Chondrocyte (in vitro differentiated cells): ENCODE results near the gene ALKBH3. TPM values are rescaled to one million over a fixed set of nuclear protein-coding genes. Genes with fewer than 3 reads are reported as not detected.

Source experiments
- DNase-seq: peaks from one replicate; pipeline ENCODE4 v3.0.0; 2021; ENCODE audit warnings: mixed read lengths, low spot score
- H3K27ac Mint-ChIP-seq: one replicate; pipeline ENCODE4 v1.8.0; 2021; ENCODE audit warnings: mild to moderate bottlenecking, moderate library complexity, mixed read lengths; ENCODE audit not compliant: unreplicated experiment
- H3K27me3 Mint-ChIP-seq: 2 replicates; pipeline ENCODE4 v1.8.0; 2021; ENCODE audit warnings: low read depth, mixed read lengths
- H3K36me3 Mint-ChIP-seq: 2 replicates; pipeline ENCODE4 v1.8.0; 2021; ENCODE audit warnings: low read depth, mixed read lengths
- H3K4me1 Mint-ChIP-seq: 2 replicates; pipeline ENCODE4 v1.8.0; 2021; ENCODE audit warnings: low read depth, mild to moderate bottlenecking, mixed read lengths
- H3K4me3 Mint-ChIP-seq: one replicate; pipeline ENCODE4 v1.8.0; 2021; ENCODE audit warnings: mild to moderate bottlenecking, moderate library complexity, mixed read lengths; ENCODE audit not compliant: unreplicated experiment
- H3K9me3 Mint-ChIP-seq: 2 replicates; pipeline ENCODE4 v1.8.0; 2021; ENCODE audit warnings: low read depth, mixed read lengths
- total RNA-seq: library from RNA; stranded (reverse); gene quantifications from 3 replicates; pipeline ENCODE4 v1.2.1, GENCODE V29; 2021
- TF ChIP-seq, protein P1 (sequence below): fragments of 200-600 bp; sonication (generic); IDR thresholded peaks from 2 replicates; pipeline ENCODE4 v1.5.0; 2021; ENCODE audit warnings: antibody characterized with exemption, mild to moderate bottlenecking, moderate library complexity

Gene ALKBH3
- total RNA-seq, 1 donor from 2014 or later: 26.5 TPM

DNA sequence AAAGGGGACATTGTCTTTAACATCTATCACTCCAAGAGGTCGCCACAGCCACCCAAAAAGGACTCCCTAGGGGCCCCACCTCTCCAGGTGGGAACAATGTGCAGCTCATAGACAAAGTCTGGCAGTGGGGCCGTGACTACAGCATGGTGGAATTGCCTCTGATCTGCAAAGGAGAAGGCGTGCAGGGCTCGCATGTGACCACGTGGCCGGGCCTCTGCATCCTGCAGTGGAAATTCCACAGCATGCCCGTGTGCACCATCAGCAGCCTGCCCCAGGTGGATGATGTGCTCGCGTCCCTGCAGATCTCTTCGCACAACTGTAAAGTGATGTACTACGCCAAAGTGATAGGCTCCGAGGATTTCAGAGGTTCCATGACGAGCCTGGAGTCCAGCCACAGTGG lies 18.5 kb downstream of the ALKBH3 start:
- Mint-ChIP-seq H3K27me3 (no peaks in the 10 kb centered on the region), H3K4me1 (no peaks in the 10 kb centered on the region), H3K27ac (no peak overlapping the region), H3K9me3 (no peaks in the 10 kb centered on the region), H3K4me3 (no peak overlapping the region), H3K36me3 (peaks cover 37% of the 10 kb centered on the region)
- TF ChIP-seq, protein P1, sequence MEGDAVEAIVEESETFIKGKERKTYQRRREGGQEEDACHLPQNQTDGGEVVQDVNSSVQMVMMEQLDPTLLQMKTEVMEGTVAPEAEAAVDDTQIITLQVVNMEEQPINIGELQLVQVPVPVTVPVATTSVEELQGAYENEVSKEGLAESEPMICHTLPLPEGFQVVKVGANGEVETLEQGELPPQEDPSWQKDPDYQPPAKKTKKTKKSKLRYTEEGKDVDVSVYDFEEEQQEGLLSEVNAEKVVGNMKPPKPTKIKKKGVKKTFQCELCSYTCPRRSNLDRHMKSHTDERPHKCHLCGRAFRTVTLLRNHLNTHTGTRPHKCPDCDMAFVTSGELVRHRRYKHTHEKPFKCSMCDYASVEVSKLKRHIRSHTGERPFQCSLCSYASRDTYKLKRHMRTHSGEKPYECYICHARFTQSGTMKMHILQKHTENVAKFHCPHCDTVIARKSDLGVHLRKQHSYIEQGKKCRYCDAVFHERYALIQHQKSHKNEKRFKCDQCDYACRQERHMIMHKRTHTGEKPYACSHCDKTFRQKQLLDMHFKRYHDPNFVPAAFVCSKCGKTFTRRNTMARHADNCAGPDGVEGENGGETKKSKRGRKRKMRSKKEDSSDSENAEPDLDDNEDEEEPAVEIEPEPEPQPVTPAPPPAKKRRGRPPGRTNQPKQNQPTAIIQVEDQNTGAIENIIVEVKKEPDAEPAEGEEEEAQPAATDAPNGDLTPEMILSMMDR: no peak
- no peak for DNase-seq

DNA sequence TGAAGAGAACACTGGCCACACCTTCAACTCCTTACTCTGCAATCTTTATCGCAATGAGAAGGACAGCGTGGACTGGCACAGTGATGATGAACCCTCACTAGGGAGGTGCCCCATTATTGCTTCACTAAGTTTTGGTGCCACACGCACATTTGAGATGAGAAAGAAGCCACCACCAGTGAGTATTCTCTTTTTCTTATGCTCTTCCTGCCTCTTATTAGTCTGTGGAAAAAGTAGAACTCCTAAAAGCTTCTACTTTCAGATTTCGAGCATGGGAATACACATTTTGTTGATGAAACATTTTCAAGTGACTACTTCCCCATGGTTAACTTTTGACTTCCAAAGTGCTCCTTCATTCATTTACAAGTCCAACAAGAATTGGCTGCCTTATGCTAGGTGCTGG lies 20.9 kb downstream of the ALKBH3 start:
- Mint-ChIP-seq H3K27me3 (no peaks in the 10 kb centered on the region), H3K36me3 (peaks cover 35% of the 10 kb centered on the region), H3K4me1 (no peaks in the 10 kb centered on the region), H3K9me3 (no peaks in the 10 kb centered on the region), H3K27ac (no peak overlapping the region), H3K4me3 (no peak overlapping the region)
- TF ChIP-seq, protein P1: no peak
- DNase-seq: no peak

DNA sequence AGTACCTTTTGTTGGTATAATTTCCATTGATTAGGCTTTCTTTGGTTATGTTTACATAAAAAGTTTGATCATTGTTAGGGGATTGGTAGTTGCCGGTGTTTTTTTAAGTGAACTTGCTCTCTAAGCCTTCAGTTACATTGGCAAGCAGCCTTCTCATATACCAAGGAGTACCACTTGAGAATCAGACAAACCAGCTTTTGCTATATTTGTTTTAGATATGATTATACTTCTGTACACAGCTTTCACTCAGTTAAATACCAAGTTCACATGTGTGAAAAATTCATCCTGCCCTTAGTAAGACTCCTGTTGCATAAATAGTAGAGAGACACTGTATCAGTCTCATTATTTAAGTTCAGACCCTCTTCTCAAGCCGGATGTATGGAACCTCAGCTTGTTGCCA lies 22.4 kb downstream of the ALKBH3 start:
- TF ChIP-seq, protein P1: no peak
- H3K27me3 Mint-ChIP-seq: no peaks in the 10 kb centered on the region
- no peak overlapping the region for H3K27ac Mint-ChIP-seq
- no peaks in the 10 kb centered on the region for H3K4me1 Mint-ChIP-seq
- H3K36me3 Mint-ChIP-seq: peaks cover 33% of the 10 kb centered on the region
- no peak overlapping the region for H3K4me3 Mint-ChIP-seq
- H3K9me3 Mint-ChIP-seq: no peaks in the 10 kb centered on the region
- DNase-seq: no peak

DNA sequence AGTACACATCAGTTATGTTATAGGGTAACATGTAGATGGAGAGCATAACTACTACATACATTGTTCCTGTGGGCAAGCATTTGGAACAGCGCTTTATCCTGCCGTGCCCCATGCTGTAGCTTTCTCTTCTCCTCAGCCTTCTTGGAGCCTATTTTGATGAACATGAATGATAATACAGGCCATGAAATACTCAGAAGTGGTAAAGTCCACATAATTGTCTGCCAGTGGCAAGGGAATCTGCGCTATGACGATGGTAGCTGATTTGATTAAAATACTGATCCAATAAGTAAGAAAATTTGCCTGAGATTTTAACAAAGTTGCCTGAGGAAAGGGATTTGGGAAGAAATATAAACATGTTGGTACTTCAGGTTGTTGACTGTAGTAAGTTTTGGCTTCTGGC lies 23.3 kb downstream of the ALKBH3 start:
- DNase-seq: no peak
- Mint-ChIP-seq H3K27me3 (no peaks in the 10 kb centered on the region), H3K9me3 (no peaks in the 10 kb centered on the region), H3K27ac (no peak overlapping the region), H3K36me3 (peaks cover 25% of the 10 kb centered on the region), H3K4me1 (no peaks in the 10 kb centered on the region), H3K4me3 (no peak overlapping the region)
- TF ChIP-seq, protein P1: no peak

DNA sequence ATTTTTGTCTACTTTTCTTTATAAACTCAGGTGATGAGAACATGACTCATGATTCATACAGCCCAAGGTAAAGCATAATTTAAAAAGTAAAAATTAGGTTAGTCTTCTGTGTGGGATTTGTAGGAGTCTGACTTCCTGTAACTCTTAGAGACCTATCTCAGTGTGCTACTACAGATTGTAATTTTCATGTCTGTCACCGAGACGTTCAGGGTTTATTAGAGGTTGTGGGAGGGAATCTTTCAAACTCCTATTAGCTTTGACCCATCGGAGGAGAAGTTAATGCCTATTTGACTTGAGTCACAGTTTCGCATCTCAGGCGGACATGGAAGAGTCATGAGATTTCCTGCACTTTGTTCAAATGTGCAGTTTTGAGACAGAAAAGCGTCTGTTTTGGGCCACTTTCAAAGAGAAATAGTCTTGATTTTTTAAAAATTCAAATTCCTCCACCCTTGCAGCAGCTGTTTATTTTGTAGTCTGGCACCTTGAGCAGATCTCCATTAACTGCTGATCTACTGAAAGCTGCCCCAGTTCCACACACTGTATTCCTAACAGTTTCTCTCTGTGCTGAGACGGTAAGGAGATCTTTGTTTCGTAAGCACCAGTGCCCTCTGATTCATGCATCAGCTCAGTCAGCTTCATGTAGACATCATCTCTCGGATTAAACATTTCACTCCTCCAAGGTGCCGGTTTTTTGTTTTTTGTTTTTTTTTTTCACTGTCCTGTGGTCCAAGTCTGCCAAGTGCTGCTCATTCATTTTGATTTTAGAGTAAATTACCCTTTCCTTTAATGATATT lies 24.3 kb downstream of the ALKBH3 start:
- Mint-ChIP-seq H3K4me3 (no peak overlapping the region), H3K9me3 (no peaks in the 10 kb centered on the region), H3K36me3 (peaks cover 24% of the 10 kb centered on the region), H3K4me1 (no peaks in the 10 kb centered on the region), H3K27me3 (no peaks in the 10 kb centered on the region), H3K27ac (no peak overlapping the region)
- no peak for DNase-seq
- TF ChIP-seq, protein P1: no peak
